Measurements from ENCODE around the gene DOCK2. TPM values are rescaled to one million over a fixed set of nuclear protein-coding genes. Genes with fewer than 3 reads are reported as not detected.
"Not testable (repeated sequence)": the region's sequence is repeated elsewhere in the genome, so short reads cannot be mapped to it uniquely, and the experiment has no call there.

The DOCK2 gene
- total RNA-seq, 1 experiment from 2014 or later = not detected

- in situ Hi-C loops (cut with HindIII; ENCODE audit: low pct_unique_long_range_greater_than_20kb, low sequenced_read_pairs) = no loop called here
These were observed 4.1 kb upstream of the DOCK2 start for GRCh38 chr5:169632946-169633345.

DNA sequence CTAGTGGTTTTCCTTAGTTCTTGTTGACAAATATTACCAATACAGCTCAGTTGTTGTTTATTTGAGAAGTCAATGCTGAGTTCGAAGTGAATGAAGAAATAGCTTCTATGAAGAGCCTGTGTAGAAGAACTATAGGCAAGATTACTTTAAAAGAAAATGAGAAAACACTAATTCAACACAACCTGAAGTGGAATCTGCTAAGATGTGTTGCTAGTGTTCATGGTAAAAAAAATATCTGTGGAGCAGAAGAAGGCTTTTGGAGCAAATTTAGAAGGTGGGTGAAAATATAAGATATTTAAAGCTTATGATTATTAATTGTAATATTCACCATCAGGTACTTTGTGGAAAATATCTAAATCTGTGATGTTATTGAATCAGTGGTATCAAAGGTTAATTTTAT lies 2.5 kb upstream of the DOCK2 start:
- in situ Hi-C loops (cut with HindIII; ENCODE audit: low pct_unique_long_range_greater_than_20kb, low sequenced_read_pairs) = no loop called here
- DNase-seq (ENCODE audit: low read depth, low spot score) = no peak

More at GRCh38 chr5:169632946-169633345, 4.1 kb upstream of the DOCK2 start:
- DNase-seq (ENCODE audit: low read depth, low spot score) = no peak

- in situ Hi-C loops (cut with HindIII; ENCODE audit: low pct_unique_long_range_greater_than_20kb, low sequenced_read_pairs) = no loop called here
- DNase-seq (ENCODE audit: low read depth, low spot score) = no peak
These were observed 1.1 kb upstream of the DOCK2 start for GRCh38 chr5:169635936-169636335.

- DNase-seq (ENCODE audit: low read depth, low spot score) = no peak
- in situ Hi-C loops (cut with HindIII; ENCODE audit: low pct_unique_long_range_greater_than_20kb, low sequenced_read_pairs) = no loop called here
These were observed 494 bp upstream of the DOCK2 start for GRCh38 chr5:169636477-169637084.

GRCh38 chr5:169637549-169638121 lies 560 bp downstream of the DOCK2 start:
- DNase-seq (ENCODE audit: low read depth, low spot score) = no peak
- in situ Hi-C loops (cut with HindIII; ENCODE audit: low pct_unique_long_range_greater_than_20kb, low sequenced_read_pairs) = no loop called here

- DNase-seq (ENCODE audit: low read depth, low spot score) = no peak
- in situ Hi-C loops (cut with HindIII; ENCODE audit: low pct_unique_long_range_greater_than_20kb, low sequenced_read_pairs) = no loop called here
These were observed 4.2 kb downstream of the DOCK2 start for GRCh38 chr5:169641253-169641652.

DNA sequence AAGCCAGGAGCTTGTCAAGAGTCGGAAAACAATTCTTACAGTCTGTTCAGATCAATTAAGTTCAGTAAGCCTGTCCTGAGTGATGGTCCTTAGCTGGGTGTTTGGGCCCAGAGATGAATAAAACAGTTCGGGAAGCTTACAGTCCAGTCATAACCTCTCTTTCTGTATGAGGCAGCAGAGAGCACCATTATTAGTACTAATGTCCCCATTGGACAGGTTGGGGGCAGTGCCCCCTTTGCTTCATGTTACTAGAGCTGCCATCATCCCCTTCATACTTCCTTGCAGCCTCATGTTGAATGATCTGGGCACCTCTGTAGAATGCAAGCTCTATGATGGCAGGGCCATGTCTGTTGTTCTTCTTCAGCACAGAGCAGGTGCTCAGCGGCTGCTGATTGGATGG lies 9.8 kb downstream of the DOCK2 start:
- DNase-seq (ENCODE audit: low read depth, low spot score) = no peak
- in situ Hi-C loops (cut with HindIII; ENCODE audit: low pct_unique_long_range_greater_than_20kb, low sequenced_read_pairs) = no loop called here

DNA sequence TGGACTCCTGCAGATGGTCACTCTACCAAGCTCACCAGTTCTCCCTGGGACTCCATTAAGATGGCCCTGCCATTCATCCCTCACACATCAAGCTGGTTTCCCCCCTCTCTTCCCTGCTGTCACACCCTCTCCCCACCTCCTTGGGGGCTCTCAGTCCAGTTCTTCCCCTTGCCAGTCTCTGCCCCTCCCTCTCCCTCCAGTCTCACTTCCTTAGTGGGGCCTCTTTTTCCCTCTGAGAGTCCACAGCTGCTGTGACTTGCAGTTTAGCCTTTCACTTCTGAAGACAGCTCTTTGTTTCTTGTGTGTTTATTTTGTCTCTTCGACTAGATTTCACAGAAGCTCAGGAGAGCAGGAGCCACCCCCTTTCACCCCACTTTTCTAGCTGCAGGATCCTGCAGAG lies 10.5 kb downstream of the DOCK2 start:
- no peak for DNase-seq (ENCODE audit: low read depth, low spot score)
- in situ Hi-C loops (cut with HindIII; ENCODE audit: low pct_unique_long_range_greater_than_20kb, low sequenced_read_pairs) = no loop called here

DNA sequence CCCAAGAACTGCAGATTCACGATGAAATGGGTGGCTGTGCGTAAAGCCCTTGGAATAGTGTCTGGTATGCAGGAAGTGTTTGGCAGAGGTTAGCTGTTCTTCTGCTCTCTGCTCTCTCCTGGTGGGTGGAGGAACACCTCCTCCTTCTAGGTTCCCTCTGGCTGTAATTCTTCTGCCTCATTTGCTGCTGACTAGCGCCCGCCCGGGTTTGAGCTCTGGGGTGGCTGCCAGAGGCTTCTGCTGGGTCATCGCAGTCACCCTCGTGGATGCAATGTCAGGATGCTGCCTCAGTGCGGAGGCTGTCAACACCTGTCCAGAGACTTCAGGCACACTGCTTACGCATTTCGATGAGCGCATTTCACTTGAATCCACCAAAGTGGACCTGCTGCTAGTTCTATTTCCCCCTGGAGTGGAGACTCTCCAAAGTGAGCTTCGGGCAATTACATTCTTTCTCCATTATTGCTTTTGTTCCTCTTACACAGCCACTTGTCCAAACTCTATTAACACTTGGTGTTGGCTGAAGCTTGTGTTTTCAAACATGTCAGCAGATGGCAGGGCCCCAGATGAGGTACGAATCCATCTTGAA lies 11.7 kb downstream of the DOCK2 start:
- DNase-seq (ENCODE audit: low read depth, low spot score) = no peak
- in situ Hi-C loops (cut with HindIII; ENCODE audit: low pct_unique_long_range_greater_than_20kb, low sequenced_read_pairs) = no loop called here

DNA sequence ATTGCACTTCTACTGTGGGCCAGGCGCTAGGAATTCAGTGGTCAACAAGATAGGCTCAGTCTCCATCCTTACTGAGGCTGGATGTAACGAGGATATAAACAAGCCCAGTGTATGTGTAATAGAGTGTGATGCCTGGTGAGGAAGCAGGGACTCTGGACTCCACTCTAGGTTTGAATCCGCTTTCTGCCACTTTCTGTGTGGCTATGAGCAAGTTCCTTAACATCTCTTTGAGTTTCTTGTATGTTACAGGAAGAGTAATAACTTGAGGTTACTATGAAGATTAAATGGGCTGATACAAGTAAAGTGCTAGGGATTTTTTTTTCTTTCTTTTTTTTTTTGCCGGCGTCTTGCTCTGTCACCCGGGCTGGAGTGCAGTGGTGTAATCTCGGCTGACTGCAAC lies 12.4 kb downstream of the DOCK2 start:
- DNase-seq (ENCODE audit: low read depth, low spot score) = no peak
- in situ Hi-C loops (cut with HindIII; ENCODE audit: low pct_unique_long_range_greater_than_20kb, low sequenced_read_pairs) = no loop called here

DNA sequence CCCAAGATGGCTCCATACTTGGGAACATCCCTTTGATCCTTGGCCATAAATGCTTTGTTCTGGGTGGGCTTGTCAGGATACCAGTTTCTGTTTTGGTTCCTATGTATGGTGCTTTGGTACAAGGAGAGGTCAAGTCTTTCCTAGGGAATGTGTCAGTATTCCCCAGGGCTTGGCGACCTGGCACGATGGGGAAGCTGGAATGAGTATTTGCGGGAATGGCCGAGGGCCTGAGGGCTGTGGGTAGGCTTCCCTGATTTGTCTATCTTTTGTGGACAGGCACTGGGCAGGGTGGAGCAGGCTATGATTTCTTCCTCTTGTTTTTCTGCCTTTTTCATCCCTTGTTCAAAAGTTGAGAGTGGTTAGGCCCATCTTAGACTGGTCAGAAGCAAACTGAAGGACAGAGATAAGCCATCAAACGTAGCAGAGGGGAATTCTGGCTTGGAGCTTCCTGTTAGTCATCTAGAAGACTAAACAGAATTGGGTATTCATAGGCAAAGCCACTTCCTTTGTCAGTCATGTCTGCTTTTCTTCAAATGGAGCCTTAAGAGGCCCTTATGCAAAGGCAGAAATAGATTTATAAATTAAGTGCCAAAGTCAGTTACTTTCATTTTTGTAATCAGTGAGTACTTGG lies 13.7 kb downstream of the DOCK2 start:
- DNase-seq (ENCODE audit: low read depth, low spot score) = no peak
- in situ Hi-C loops (cut with HindIII; ENCODE audit: low pct_unique_long_range_greater_than_20kb, low sequenced_read_pairs) = no loop called here

GRCh38 chr5:169651526-169651925 lies 14.5 kb downstream of the DOCK2 start:
- in situ Hi-C loops (cut with HindIII; ENCODE audit: low pct_unique_long_range_greater_than_20kb, low sequenced_read_pairs) = no loop called here
- DNase-seq (ENCODE audit: low read depth, low spot score) = no peak

- DNase-seq (ENCODE audit: low read depth, low spot score) = no peak
- in situ Hi-C loops (cut with HindIII; ENCODE audit: low pct_unique_long_range_greater_than_20kb, low sequenced_read_pairs) = no loop called here
These were observed 15.0 kb downstream of the DOCK2 start for GRCh38 chr5:169652057-169652456.

DNA sequence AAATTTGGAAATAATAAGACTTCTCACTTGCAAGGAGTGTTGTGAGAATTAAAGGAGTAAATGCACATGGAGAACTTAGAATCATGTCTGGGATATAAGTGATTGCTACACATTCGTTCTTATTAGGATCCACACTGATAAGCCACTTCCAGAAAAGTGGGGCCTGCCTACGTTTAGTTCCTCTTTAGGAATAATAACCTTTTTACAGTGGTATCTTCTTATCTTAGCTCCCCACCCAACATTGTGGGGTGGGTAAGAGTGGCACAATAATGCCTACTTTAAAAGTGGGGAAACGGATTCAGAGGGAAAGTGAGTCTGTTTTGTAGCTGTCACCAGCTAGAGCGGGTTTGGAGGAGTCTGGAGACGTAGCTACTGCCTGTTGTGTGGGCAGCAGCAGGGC lies 16.0 kb downstream of the DOCK2 start:
- in situ Hi-C loops (cut with HindIII; ENCODE audit: low pct_unique_long_range_greater_than_20kb, low sequenced_read_pairs) = no loop called here
- DNase-seq (ENCODE audit: low read depth, low spot score) = no peak

DNA sequence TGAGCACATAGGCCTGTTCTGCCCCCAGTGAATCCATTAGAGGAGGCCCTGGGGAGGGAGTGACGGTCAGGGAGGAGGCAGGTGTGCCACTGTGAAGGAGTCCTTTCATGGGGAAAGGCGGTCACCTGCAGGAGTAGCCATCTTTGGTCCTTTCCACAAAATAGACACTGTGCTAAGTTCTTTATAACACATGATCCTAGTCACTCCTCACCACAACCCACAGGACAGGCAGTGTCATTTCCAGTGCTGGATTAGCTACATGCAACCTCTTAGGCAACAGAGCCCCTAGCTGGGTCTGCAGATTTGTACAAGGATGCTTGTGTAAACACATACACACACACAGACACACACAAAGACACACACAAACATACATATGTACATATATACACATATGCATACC lies 18.3 kb downstream of the DOCK2 start:
- in situ Hi-C loops (cut with HindIII; ENCODE audit: low pct_unique_long_range_greater_than_20kb, low sequenced_read_pairs) = no loop called here
- DNase-seq (ENCODE audit: low read depth, low spot score) = no peak

GRCh38 chr5:169656125-169656901 lies 19.2 kb downstream of the DOCK2 start:
- no peak for DNase-seq (ENCODE audit: low read depth, low spot score)
- in situ Hi-C loops (cut with HindIII; ENCODE audit: low pct_unique_long_range_greater_than_20kb, low sequenced_read_pairs) = no loop called here

- no peak for DNase-seq (ENCODE audit: low read depth, low spot score)
- in situ Hi-C loops (cut with HindIII; ENCODE audit: low pct_unique_long_range_greater_than_20kb, low sequenced_read_pairs) = no loop called here
These were observed 20.1 kb downstream of the DOCK2 start for GRCh38 chr5:169657127-169657526.

DNA sequence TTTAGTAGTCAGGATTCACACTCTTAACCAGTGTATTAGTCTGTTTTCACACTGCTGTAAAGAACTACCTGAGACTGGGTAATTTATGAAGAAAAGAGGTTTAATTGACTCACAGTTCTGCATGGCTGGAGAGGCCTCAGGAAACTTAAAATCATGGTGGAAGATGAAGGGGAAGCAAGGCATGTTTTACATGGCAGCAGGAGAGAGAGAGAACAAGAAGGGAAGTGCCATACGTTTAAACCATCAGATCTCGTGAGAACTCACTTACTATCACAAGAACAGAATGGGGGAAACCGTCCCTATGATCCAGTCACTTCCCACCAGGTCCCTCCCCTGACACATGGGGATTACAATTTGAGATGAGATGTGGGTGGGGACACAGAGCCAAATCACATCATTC lies 25.4 kb downstream of the DOCK2 start:
- DNase-seq (ENCODE audit: low read depth, low spot score); in situ Hi-C loops (cut with HindIII; ENCODE audit: low pct_unique_long_range_greater_than_20kb, low sequenced_read_pairs): not testable (repeated sequence)
